Hepatocyte (in vitro differentiated cells): Measurements from ENCODE around the gene OSBPL3.

Experiments used
- EZH2phosphoT487 ChIP-seq: fragments of 200-600 bp; sonication (generic); IDR thresholded peaks from one replicate; pipeline ENCODE4 v1.6.1; 2018; ENCODE audit warnings: antibody characterized with exemption, mild to moderate bottlenecking, low read depth, moderate library complexity; ENCODE audit not compliant: unreplicated experiment, severe bottlenecking
- TF ChIP-seq, protein P1 (sequence below): fragments of 200-600 bp; sonication (generic); IDR thresholded peaks from 2 replicates; pipeline ENCODE4 v1.5.1; 2016; ENCODE audit warnings: antibody characterized with exemption, mild to moderate bottlenecking; ENCODE audit not compliant: poor library complexity

DNA sequence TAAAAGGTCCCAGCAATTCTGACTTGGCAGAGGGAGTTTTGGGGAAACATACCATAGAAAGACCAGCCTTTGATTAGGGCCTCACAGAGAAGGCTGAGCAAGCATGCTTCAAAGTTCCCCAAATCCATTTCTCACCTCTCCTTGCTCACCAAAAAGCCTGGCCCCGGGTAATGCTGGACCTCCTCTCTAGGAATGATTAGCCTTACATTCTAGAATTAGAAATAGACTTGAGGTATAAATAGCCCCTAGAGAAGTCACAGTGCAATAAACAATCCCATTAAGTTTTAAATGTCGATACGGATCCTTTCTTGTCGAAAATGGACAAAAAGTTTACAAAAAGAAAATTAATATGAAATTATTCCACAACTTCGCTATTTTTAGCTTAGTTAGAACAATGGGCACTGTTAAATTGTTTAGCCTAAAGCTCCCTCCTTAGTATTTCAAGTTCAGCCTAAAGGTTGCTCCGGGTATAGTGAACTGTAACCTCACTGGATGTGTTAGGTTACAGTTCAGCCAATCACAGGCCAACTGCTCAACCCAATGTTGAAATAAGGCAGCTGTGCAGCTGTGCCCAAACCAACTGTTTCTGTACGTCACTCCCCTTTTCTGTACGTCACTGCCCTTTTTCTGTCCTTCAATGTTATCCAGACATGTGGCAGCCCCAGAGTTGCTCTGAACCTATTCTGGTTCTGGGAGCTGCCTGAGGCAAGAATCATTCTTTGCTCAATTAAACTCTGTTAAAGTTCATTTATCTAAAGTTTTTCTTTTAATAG is 214.8 kb downstream of the OSBPL3 start:
- TF ChIP-seq, protein P1, sequence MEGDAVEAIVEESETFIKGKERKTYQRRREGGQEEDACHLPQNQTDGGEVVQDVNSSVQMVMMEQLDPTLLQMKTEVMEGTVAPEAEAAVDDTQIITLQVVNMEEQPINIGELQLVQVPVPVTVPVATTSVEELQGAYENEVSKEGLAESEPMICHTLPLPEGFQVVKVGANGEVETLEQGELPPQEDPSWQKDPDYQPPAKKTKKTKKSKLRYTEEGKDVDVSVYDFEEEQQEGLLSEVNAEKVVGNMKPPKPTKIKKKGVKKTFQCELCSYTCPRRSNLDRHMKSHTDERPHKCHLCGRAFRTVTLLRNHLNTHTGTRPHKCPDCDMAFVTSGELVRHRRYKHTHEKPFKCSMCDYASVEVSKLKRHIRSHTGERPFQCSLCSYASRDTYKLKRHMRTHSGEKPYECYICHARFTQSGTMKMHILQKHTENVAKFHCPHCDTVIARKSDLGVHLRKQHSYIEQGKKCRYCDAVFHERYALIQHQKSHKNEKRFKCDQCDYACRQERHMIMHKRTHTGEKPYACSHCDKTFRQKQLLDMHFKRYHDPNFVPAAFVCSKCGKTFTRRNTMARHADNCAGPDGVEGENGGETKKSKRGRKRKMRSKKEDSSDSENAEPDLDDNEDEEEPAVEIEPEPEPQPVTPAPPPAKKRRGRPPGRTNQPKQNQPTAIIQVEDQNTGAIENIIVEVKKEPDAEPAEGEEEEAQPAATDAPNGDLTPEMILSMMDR = no peak
- TF ChIP-seq EZH2phosphoT487 = no peak
